Measurements from ENCODE around the gene NOD1.

Gene NOD1

GRCh38 chr7:30524545-30524944 lies 46.0 kb upstream of the NOD1 start:
- Histone ChIP-seq H3K9ac (ENCODE audit: low read length) (no peak overlapping the region), H3K4me3 (ENCODE audit: low read length) (no peak overlapping the region), H3K27me3 (ENCODE audit: low read depth, low read length) (no peaks in the 10 kb centered on the region), H2AFZ (ENCODE audit: low read depth, low read length) (no peak overlapping the region), H3K27ac (ENCODE audit: low read length) (no peak overlapping the region), H3K4me2 (ENCODE audit: low read length) (no peak overlapping the region), H3K4me1 (ENCODE audit: low read length) (peaks cover 8% of the 10 kb centered on the region), H3K79me2 (ENCODE audit: low read length) (no peaks in the 10 kb centered on the region), H4K20me1 (ENCODE audit: insufficient read depth, low read length) (no peaks in the 10 kb centered on the region), H3K36me3 (replicated peaks; ENCODE audit: low read depth, low read length) (no peaks in the 10 kb centered on the region), H3K9me3 (ENCODE audit: insufficient read depth, low read length) (no peaks in the 10 kb centered on the region)
- TF ChIP-seq CTCF (IDR thresholded peaks at IDR 0.05; ENCODE audit: low read depth, low read length) = no peak
- no peak for TF ChIP-seq EZH2phosphoT487 (IDR thresholded peaks at IDR 0.05; ENCODE audit: low read depth)

- Histone ChIP-seq H3K4me1 (ENCODE audit: low read length) (peaks cover 8% of the 10 kb centered on the region), H3K27me3 (ENCODE audit: low read depth, low read length) (no peaks in the 10 kb centered on the region), H3K79me2 (ENCODE audit: low read length) (no peaks in the 10 kb centered on the region), H3K9ac (ENCODE audit: low read length) (no peak overlapping the region), H3K4me2 (ENCODE audit: low read length) (no peak overlapping the region), H3K9me3 (ENCODE audit: insufficient read depth, low read length) (no peaks in the 10 kb centered on the region), H4K20me1 (ENCODE audit: insufficient read depth, low read length) (no peaks in the 10 kb centered on the region), H3K27ac (ENCODE audit: low read length) (no peak overlapping the region), H3K4me3 (ENCODE audit: low read length) (no peak overlapping the region), H3K36me3 (replicated peaks; ENCODE audit: low read depth, low read length) (no peaks in the 10 kb centered on the region), H2AFZ (ENCODE audit: low read depth, low read length) (no peak overlapping the region)
- TF ChIP-seq EZH2phosphoT487 (IDR thresholded peaks at IDR 0.05; ENCODE audit: low read depth) = no peak
- no peak for TF ChIP-seq CTCF (IDR thresholded peaks at IDR 0.05; ENCODE audit: low read depth, low read length)
Observed at GRCh38 chr7:30523466-30523865, 44.9 kb upstream of the NOD1 start.

GRCh38 chr7:30522159-30522558 lies 43.6 kb upstream of the NOD1 start:
- H3K9ac ChIP-seq (ENCODE audit: low read length) = no peak overlapping the region
- no peak overlapping the region for H3K27ac ChIP-seq (ENCODE audit: low read length)
- no peak overlapping the region for H3K4me2 ChIP-seq (ENCODE audit: low read length)
- no peaks in the 10 kb centered on the region for H3K36me3 ChIP-seq (replicated peaks; ENCODE audit: low read depth, low read length)
- H3K79me2 ChIP-seq (ENCODE audit: low read length) = no peaks in the 10 kb centered on the region
- no peaks in the 10 kb centered on the region for H3K27me3 ChIP-seq (ENCODE audit: low read depth, low read length)
- no peak overlapping the region for H2AFZ ChIP-seq (ENCODE audit: low read depth, low read length)
- no peak for TF ChIP-seq CTCF (IDR thresholded peaks at IDR 0.05; ENCODE audit: low read depth, low read length)
- H3K4me1 ChIP-seq (ENCODE audit: low read length) = peaks cover 8% of the 10 kb centered on the region
- H4K20me1 ChIP-seq (ENCODE audit: insufficient read depth, low read length) = no peaks in the 10 kb centered on the region
- no peak overlapping the region for H3K4me3 ChIP-seq (ENCODE audit: low read length)
- no peaks in the 10 kb centered on the region for H3K9me3 ChIP-seq (ENCODE audit: insufficient read depth, low read length)

- Histone ChIP-seq H3K27ac (ENCODE audit: low read length) (no peak overlapping the region), H2AFZ (ENCODE audit: low read depth, low read length) (no peak overlapping the region), H3K9me3 (ENCODE audit: insufficient read depth, low read length) (no peaks in the 10 kb centered on the region), H4K20me1 (ENCODE audit: insufficient read depth, low read length) (no peaks in the 10 kb centered on the region), H3K36me3 (replicated peaks; ENCODE audit: low read depth, low read length) (no peaks in the 10 kb centered on the region), H3K4me1 (ENCODE audit: low read length) (peaks cover 8% of the 10 kb centered on the region), H3K4me2 (ENCODE audit: low read length) (no peak overlapping the region), H3K4me3 (ENCODE audit: low read length) (no peak overlapping the region), H3K27me3 (ENCODE audit: low read depth, low read length) (no peaks in the 10 kb centered on the region), H3K9ac (ENCODE audit: low read length) (no peak overlapping the region), H3K79me2 (ENCODE audit: low read length) (no peaks in the 10 kb centered on the region)
- TF ChIP-seq CTCF (IDR thresholded peaks at IDR 0.05; ENCODE audit: low read depth, low read length) = no peak
- no peak for TF ChIP-seq EZH2phosphoT487 (IDR thresholded peaks at IDR 0.05; ENCODE audit: low read depth)
Observed at GRCh38 chr7:30521532-30521931, 42.9 kb upstream of the NOD1 start.
